Rectal smooth muscle tissue (tissue), 1 donor: Measurements from ENCODE around the gene CENPU.
"Not testable (repeated sequence)": the region's sequence is repeated elsewhere in the genome, so short reads cannot be mapped to it uniquely, and the experiment has no call there.

Experiments used
- H3K27ac ChIP-seq: one replicate; pipeline ENCODE4 v1.7.0; 2013; ENCODE audit warnings: low read depth, low read length, inconsistent platforms
- H3K27me3 ChIP-seq: one replicate; pipeline ENCODE4 v1.7.0; 2013; ENCODE audit warnings: low read length; ENCODE audit not compliant: control insufficient read depth, insufficient read depth
- H3K36me3 ChIP-seq: one replicate; pipeline ENCODE4 v1.7.0; 2013; ENCODE audit warnings: low read length; ENCODE audit not compliant: control insufficient read depth, insufficient read depth
- H3K4me1 ChIP-seq: one replicate; pipeline ENCODE4 v1.7.0; 2013; ENCODE audit warnings: low read length; ENCODE audit not compliant: control insufficient read depth, insufficient read depth
- H3K4me3 ChIP-seq: one replicate; pipeline ENCODE4 v1.7.0; 2013; ENCODE audit warnings: low read length
- H3K9ac ChIP-seq: one replicate; pipeline ENCODE4 v1.7.0; 2013; ENCODE audit warnings: low read length

The CENPU gene

DNA sequence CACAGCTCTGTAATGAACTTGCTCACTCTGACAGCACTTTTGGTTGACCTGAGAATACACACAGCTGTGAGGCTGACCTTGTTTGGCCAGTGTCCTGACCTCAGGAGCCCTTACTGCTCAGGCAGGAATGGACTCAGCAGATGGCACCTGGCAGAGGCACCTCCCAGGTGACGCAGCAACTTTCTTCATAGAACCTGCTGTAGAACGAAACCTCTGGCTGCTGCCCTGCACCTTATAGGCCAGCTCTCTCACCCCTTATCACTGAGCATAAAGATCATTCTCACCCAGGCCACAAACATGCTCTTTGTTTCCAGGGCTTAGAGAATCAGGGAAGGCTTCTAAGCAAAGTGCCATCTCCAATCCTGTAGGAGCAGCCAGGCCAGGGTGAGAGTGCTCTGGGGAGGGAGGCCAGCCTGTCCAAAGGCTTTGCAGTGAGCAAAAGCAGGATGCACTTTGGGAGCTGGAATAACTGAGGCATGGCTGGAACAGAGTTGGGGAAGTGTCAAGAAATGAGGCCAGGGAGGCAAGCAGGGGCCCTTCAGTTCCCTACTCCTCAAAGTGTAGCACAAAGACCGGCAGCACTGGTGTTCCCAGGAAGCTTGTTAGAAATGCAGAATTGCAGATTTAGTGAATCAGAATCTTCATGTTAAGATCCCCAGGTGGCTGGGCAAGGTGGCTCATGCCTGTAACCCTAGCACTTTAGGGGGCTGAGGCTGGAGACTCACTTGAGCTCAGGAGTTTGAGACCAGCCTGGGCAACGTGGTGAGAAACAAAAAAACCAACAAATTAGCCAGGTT is 13.3 kb upstream of the CENPU start:
- H3K27me3 ChIP-seq = no peaks in the 10 kb centered on the region
- peaks cover 16% of the 10 kb centered on the region for H3K4me1 ChIP-seq
- peak overlapping the region; percentile 77 for H3K27ac ChIP-seq
- no peak overlapping the region for H3K9ac ChIP-seq
- no peak overlapping the region for H3K4me3 ChIP-seq
- H3K36me3 ChIP-seq = no peaks in the 10 kb centered on the region

DNA sequence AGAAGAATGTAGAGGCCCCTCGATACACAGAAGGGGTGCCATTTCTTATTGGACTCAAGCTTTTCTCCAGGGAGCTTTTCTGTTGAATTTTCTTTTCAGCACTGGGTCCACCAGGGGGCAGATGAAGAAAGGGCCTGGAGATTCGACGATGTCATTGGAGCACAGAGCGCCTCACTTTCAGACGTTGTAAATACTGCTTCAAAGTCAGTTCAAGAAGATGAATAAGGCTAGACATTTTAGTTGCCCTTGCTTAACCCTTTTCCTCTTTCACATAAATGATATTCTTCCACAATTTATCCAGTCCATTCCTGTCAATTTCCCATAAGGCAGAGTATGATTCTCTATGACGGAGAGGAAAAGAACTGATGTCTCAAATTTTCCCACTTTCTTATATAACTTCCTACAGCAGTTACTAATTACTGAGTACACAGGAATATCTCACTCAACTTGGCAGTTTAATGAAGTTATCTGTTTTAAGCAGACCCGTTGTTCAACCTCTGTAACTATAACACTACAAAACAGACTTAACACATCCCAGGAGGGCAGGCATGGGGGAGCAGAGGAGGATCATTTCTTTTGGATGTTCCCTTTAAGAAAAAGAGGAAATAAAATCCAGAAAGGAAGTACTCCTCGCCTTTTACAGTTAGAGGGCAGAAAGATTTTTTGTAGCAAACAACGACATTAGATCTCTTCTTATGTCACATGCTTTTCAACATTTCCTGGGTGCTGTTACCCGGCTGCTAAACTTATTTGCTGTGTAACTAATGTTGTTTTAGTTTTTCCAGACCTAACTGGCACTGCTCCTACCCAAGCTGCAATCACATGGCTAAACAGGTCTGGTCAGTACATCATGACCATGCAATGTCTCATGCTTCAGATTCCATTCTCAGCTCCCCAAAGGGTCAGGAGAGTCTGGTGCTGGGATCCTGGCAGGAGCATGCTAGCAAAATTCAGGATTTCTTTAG is 12.2 kb upstream of the CENPU start:
- Histone ChIP-seq H3K4me3 (no peak overlapping the region), H3K9ac (no peak overlapping the region), H3K4me1 (peaks cover 16% of the 10 kb centered on the region), H3K27ac (peak overlapping the region; percentile 77), H3K27me3 (no peaks in the 10 kb centered on the region), H3K36me3 (no peaks in the 10 kb centered on the region)

DNA sequence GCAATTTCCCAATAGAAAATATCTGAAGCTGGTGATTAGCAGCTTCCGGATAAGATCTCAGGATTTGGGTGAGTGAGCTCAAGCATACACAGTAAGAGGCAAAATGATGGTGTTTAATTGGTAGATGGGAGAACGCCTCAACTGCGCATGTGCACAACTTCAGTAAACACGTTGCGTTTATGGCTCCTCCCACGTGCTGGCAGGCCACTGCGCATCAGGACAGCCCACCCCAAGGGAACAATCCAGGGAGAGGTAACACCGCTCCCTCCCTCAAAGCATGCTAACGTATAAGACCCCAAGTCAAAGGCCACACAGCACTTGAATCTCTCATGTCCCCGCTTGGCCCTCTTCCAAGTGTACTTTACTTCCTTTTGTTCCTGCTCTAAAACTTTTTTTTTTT is 10.3 kb upstream of the CENPU start:
- H3K4me3 ChIP-seq = no peak overlapping the region
- H3K9ac ChIP-seq = no peak overlapping the region
- no peaks in the 10 kb centered on the region for H3K27me3 ChIP-seq
- H3K4me1 ChIP-seq = peaks cover 16% of the 10 kb centered on the region
- H3K27ac ChIP-seq = no peak overlapping the region
- H3K36me3 ChIP-seq = no peaks in the 10 kb centered on the region

DNA sequence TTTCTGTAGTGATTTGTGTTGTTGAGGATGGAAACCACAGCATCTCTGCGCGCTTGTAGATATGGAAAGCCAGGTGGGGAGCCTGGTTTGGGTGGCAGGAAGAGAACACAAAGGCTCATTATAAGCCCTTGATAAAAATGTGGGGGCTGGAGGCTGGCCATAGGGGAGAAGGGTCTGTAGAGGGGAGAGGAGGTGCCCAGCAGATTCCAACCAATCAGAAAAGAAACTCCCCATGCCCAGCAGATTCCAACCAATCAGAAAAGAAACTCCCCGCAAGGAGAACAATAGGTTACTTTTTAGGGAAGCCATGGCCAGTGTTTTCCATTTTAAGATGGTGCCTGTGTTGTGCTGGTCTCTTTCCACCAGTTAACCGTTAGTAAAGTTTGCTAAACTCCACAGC is 9.8 kb upstream of the CENPU start:
- no peak overlapping the region for H3K4me3 ChIP-seq
- H3K9ac ChIP-seq = no peak overlapping the region
- H3K4me1 ChIP-seq = peaks cover 16% of the 10 kb centered on the region
- no peak overlapping the region for H3K27ac ChIP-seq
- no peaks in the 10 kb centered on the region for H3K36me3 ChIP-seq
- H3K27me3 ChIP-seq = no peaks in the 10 kb centered on the region

DNA sequence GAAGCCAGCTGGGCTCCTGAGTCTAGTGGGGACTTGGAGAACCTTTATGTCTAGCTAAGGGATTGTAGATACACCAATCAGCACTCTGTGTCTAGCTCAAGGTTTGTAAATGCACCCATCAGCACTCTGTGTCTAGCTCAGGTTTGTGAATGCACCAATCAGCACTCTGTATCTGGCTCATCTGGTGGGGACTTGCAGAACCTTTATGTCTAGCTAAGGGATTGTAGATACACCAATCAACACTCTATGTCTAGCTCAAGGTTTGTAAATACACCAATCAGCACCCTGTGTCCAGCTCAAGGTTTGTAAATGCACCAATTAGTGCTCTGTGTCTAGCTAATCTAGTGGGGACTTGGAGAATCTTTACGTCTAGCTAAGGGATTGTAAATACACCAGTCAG is 7.8 kb upstream of the CENPU start:
- not testable (repeated sequence) for H3K4me1 ChIP-seq, H3K27me3 ChIP-seq, H3K27ac ChIP-seq, H3K9ac ChIP-seq, H3K4me3 ChIP-seq, H3K36me3 ChIP-seq

DNA sequence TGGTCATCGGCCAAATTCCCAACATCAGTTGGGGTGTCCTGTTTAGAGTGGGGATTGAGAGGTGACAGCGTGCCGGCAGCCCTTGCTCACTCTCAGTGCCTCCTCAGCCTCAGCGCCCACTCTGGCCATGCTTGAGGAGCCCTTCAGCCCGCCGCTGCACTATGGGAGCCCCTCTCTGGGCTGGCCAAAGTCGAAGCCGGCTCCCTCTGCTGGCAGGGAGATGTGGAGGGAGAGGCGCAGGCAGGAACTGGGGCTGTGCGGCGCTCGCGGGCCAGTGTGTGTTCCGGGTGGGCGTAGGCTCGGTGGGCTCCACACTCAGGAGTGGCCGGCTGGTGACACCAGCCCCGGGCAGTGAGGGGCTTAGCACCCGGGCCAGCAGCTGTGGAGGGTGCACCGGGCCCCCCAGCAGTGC is 7.1 kb upstream of the CENPU start:
- H3K9ac ChIP-seq = no peak overlapping the region
- H3K27me3 ChIP-seq = no peaks in the 10 kb centered on the region
- peaks cover 2% of the 10 kb centered on the region for H3K4me1 ChIP-seq
- no peak overlapping the region for H3K27ac ChIP-seq
- no peak overlapping the region for H3K4me3 ChIP-seq
- H3K36me3 ChIP-seq = no peaks in the 10 kb centered on the region

DNA sequence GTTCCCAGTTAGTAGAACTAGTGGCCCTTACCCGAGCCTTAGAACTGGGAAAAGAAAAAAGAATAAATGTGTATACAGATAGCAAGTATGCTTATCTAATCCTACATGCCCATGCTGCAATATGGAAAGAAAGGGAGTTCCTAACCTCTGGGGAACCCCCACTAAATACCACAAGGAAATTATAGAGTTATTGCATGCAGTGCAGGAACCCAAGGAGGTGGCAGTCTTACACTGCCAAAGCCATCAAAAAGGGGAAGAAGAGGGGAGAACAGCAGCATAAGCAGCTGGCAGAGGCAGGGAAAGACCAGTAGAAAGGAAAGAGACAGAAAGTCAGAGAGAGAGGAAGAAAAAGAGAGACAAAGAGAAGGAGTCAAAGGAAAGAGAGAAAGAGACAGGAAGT is 5.7 kb upstream of the CENPU start:
- H3K4me1 ChIP-seq, H3K27me3 ChIP-seq, H3K4me3 ChIP-seq, H3K9ac ChIP-seq, H3K36me3 ChIP-seq, H3K27ac ChIP-seq: not testable (repeated sequence)

DNA sequence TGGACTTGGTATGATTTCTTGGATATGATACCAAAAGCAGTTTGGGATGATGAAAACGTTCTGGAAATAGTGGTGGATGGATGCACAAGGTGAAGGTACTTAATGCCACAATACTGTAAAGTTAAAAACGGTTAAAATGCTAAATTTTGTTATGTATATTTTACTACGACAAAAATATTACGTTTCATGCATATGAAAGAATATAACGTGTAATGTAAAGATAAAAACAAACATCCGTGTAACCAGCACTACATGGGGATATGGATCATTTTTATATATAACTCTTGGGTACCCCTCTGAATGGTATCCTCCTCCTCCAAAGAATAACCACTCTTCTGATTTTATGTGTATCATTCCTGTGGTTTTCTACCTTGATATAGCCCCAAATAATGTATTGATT is 862 bp upstream of the CENPU start:
- Histone ChIP-seq H3K36me3 (no peaks in the 10 kb centered on the region), H3K9ac (no peak overlapping the region), H3K27me3 (no peaks in the 10 kb centered on the region), H3K27ac (no peak overlapping the region), H3K4me1 (peaks cover 7% of the 10 kb centered on the region), H3K4me3 (peak overlapping the region; percentile 81)

DNA sequence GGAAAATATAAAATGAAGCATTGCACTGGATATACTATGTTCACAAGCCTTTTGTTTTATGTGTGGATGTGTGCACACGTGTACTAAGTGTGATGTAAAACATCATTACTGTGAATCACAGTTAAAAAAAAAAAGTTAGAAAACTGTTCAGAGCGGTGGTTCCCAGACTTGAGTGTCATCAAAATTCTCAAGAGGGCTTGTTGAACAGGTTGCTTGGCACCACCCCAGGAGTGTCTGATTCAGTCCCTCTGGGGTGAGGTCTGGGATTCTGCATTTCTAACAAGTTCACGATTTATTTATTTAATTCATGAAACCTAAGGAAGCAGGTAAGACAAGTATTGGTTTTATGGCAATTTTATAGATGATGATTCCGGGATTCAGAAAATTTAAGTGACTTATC is 1.8 kb downstream of the CENPU start:
- Histone ChIP-seq H3K27me3 (no peaks in the 10 kb centered on the region), H3K27ac (no peak overlapping the region), H3K4me3 (no peak overlapping the region), H3K9ac (no peak overlapping the region), H3K4me1 (peaks cover 7% of the 10 kb centered on the region), H3K36me3 (no peaks in the 10 kb centered on the region)

DNA sequence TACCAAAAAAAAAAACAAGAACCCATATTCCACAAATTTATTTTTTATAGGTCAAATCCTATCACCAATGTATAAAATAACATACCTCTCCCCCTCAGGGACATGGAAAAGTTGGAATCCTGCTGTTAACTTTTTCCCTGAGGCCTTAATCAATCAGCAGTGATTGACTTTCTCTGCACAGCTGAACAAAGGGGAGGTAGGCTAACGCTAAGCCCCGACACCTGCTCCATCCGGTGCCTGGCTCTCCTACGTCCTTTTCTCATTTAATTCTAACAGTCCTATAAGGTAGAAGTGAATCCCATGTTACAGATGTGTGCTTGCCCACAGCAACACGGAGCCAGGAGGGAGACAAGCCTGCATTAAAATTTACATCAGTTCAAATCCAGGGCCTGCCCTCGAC is 2.8 kb downstream of the CENPU start:
- H3K4me3 ChIP-seq = no peak overlapping the region

DNA sequence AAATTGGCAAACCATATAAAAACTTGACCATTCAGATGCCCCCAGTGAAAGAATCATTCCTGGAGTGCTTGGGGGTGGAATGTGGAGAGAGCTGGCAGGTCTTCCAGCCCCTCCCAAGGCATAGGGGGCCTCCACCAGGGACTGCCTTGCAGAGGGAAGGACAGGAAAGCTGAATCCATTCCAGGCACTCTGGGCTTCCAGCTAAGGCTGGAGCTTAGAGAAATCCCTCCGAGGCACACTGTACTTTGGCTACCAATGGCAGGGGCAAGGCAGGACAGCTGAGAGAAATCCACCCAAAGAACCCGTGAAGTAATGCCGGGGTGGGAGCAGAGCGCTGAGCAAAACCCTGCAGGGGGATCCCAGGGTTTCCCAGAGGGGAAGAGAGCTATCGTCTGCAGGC is 4.0 kb downstream of the CENPU start:
- no peaks in the 10 kb centered on the region for H3K27me3 ChIP-seq
- H3K9ac ChIP-seq = no peak overlapping the region
- H3K4me3 ChIP-seq = no peak overlapping the region
- H3K36me3 ChIP-seq = no peaks in the 10 kb centered on the region
- H3K27ac ChIP-seq = no peak overlapping the region
- peaks cover 7% of the 10 kb centered on the region for H3K4me1 ChIP-seq

More for the DNA sequence above, 2.8 kb downstream of the CENPU start:
- Histone ChIP-seq H3K9ac (no peak overlapping the region), H3K27ac (no peak overlapping the region), H3K27me3 (no peaks in the 10 kb centered on the region), H3K36me3 (no peaks in the 10 kb centered on the region), H3K4me1 (peaks cover 7% of the 10 kb centered on the region)

DNA sequence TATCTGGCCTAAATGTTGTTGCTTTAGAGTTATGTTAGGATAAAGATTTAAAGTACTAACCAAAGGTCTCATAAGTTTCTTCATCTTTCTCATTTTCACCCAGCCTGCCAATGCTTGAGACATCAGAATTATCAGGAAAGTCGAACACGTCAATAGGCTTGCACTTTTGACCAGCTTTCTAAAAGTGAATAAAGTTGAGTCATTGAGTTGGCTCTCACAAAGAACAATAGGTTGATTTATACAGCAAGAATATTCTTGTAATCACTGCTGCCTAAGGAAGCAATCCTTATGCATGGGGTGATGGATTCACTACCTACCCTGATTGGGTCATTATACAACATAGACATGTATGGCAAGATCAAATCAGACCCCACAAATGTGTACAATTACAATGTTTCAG is 5.0 kb downstream of the CENPU start:
- no peak overlapping the region for H3K9ac ChIP-seq
- no peak overlapping the region for H3K4me3 ChIP-seq
- H3K4me1 ChIP-seq = peaks cover 7% of the 10 kb centered on the region
- H3K36me3 ChIP-seq = no peaks in the 10 kb centered on the region
- no peaks in the 10 kb centered on the region for H3K27me3 ChIP-seq
- H3K27ac ChIP-seq = no peak overlapping the region
